Testis (tissue), 3 donors: ENCODE measurements around the gene PEAR1. TPM values are rescaled to one million over a fixed set of nuclear protein-coding genes. Genes with fewer than 3 reads are reported as not detected.

Source experiments
- DNase-seq: peaks from one replicate; pipeline ENCODE4 v3.0.0-alpha.2; 2019
- H3K27ac ChIP-seq, 2 donors: fragments of 200-600 bp; sonication (generic); one replicate each; pipeline ENCODE4 v1.5.1; 2019
- H3K27me3 ChIP-seq: fragments of 200-600 bp; sonication (generic); one replicate; pipeline ENCODE4 v1.5.1; 2019
- H3K36me3 ChIP-seq: fragments of 200-600 bp; sonication (generic); one replicate; pipeline ENCODE4 v1.5.1; 2017; ENCODE audit warnings: low read depth; ENCODE audit errors: missing control alignments
- H3K4me1 ChIP-seq: fragments of 200-600 bp; sonication (generic); one replicate; pipeline ENCODE4 v1.5.1; 2019
- H3K4me3 ChIP-seq, 2 donors: fragments of 200-600 bp; sonication (generic); one replicate each; pipeline ENCODE4 v1.5.1; 2017 to 2019
- H3K9me3 ChIP-seq: fragments of 200-600 bp; sonication (generic); one replicate; pipeline ENCODE4 v1.5.1; 2017
- POLR2A ChIP-seq: fragments of 450-650 bp; IDR thresholded peaks from one replicate; pipeline ENCODE4 v1.6.1; 2017; ENCODE audit warnings: antibody characterized with exemption, mild to moderate bottlenecking, moderate library complexity
- WGBS, 2 donors: methylation state at CpG; one replicate each; pipeline ENCODE4 v1.1.5; 2018; 5-methylcytosine and 5-hydroxymethylcytosine counted together
- intact Hi-C: fragments of 100-400 bp; cut with DNase I; formaldehyde crosslinking; loops from one replicate; pipeline ENCODE4 v1.15.1; 2023; ENCODE audit warnings: low total_unique reads
- polyA plus RNA-seq: library from polyadenylated mRNA; stranded (reverse); fragments of 350-450 nt; fragmentation: Illumina TruSeq; extraction: RNeasy Lipid Tissue Mini Kit (QIAGEN cat#74804); gene quantifications from one replicate; pipeline ENCODE4 v1.2.3, GENCODE V29; 2014; ENCODE audit warnings: low read depth, low replicate concordance; ENCODE audit not compliant: insufficient read depth
- total RNA-seq, 2 donors: library from RNA; depleted of rRNA; stranded (reverse); fragments of >200 nt; gene quantifications; one replicate each; pipeline ENCODE4 v1.2.3, GENCODE V29; 2016
- TF ChIP-seq, protein P1 (sequence below), 3 experiments: fragments of 450-650 bp in 2 of 3; fragments of 200-600 bp in 1 of 3; sonication (generic) in 1 of 3; IDR thresholded peaks; one replicate each; pipeline ENCODE4 v1.5.1; 2016 to 2019; ENCODE audit warnings: antibody characterized with exemption in 3 of 3, mild to moderate bottlenecking in 2 of 3, moderate library complexity in 1 of 3

The PEAR1 gene
- total and polyA plus RNA-seq, 3 donors from 2014 or later: 10.5 to 13.8 (median 13.8) TPM

DNA sequence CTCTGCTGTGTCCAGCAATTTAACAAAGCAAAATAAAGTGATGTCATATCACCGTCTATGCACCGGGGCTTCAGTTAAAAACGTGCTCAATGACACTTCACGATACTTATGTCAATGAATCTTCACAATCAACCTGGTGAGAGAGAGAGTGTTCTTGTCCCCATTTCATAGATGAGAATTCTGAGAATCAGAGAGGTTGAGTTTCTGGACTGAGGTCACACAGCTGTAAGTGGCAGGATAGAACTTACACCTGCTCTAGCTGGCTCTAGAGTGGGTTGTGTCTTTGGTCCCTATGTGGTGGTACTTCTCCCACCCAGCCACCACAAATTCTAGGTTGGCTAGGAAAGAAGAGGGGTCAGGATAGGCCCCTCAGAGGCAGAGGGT is 27.7 kb upstream of the PEAR1 start:
- WGBS, 2 donors: 85 to 94% methylated on average over 4 of the region's 4 CpGs
- Histone ChIP-seq H3K9me3 (no peaks in the 10 kb centered on the region), H3K27me3 (no peaks in the 10 kb centered on the region), H3K4me3 (no peak overlapping the region), H3K36me3 (no peaks in the 10 kb centered on the region), H3K4me1 (peaks cover 14% of the 10 kb centered on the region), H3K27ac (no peak overlapping the region)
- intact Hi-C loops: no loop called here
- no peak for DNase-seq
- TF ChIP-seq, protein P1, sequence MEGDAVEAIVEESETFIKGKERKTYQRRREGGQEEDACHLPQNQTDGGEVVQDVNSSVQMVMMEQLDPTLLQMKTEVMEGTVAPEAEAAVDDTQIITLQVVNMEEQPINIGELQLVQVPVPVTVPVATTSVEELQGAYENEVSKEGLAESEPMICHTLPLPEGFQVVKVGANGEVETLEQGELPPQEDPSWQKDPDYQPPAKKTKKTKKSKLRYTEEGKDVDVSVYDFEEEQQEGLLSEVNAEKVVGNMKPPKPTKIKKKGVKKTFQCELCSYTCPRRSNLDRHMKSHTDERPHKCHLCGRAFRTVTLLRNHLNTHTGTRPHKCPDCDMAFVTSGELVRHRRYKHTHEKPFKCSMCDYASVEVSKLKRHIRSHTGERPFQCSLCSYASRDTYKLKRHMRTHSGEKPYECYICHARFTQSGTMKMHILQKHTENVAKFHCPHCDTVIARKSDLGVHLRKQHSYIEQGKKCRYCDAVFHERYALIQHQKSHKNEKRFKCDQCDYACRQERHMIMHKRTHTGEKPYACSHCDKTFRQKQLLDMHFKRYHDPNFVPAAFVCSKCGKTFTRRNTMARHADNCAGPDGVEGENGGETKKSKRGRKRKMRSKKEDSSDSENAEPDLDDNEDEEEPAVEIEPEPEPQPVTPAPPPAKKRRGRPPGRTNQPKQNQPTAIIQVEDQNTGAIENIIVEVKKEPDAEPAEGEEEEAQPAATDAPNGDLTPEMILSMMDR (IDR thresholded peaks at IDR 0.05): no peak
- TF ChIP-seq POLR2A: no peak

DNA sequence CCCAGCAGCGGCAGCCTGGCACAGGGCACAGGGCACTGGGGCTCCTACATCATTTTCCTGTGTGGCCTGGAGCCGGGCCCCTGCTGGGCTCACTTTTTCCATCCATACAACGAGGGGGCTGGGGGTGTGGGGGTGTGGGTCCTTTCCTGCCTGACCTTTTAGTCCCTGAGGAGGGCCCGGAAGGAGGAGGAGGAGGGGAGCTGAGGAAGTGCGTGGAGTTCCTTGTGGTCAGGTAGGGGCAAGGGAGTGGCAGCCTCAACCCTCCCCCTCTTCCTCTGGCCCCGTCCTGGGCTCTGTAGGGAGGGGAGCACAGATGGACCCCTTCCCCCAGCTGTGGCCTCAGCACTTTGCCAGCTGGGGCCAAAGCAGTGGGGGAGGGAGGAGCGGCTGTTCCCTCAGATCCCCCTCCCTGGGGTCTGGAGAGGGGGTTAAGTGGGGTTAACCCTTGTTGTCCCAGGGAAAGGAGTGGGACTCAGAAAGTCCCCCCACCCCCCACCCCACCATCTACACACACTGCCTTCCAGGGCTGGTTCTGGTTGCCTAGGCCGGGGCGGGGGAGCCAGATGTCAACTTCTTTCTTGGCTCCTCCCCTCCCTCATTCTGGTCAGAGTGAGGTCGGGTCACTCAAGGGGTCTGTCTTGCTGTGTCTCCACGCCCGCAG is 27.1 kb upstream of the PEAR1 start:
- peaks cover 9% of the 10 kb centered on the region for H3K4me1 ChIP-seq
- intact Hi-C loops: no loop called here
- TF ChIP-seq, protein P1 (IDR thresholded peaks at IDR 0.05): no peak
- TF ChIP-seq POLR2A: no peak
- no peaks in the 10 kb centered on the region for H3K36me3 ChIP-seq
- no peak overlapping the region for H3K27ac ChIP-seq
- H3K27me3 ChIP-seq: no peaks in the 10 kb centered on the region
- DNase-seq: no peak
- WGBS, 2 donors: 55 to 73% methylated on average over 7 to 12 of the region's 12 CpGs
- H3K4me3 ChIP-seq: no peak overlapping the region
- no peaks in the 10 kb centered on the region for H3K9me3 ChIP-seq

DNA sequence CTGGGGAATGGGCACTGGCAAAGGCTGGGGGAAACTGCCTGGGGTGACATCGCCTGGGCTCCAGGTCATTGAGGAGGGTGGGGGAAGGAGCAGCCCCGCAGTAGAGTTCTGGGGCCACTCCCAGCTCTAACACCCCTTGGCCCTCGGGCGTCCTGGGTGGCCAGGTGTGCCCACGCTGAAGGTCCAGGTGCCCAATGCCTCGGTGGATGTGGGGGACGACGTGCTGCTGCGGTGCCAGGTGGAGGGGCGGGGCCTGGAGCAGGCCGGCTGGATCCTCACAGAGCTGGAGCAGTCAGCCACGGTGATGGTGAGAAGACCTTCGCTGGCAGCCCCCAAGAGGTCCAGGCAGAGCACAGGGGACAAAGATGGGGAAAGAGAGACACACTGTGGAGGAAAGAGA is 25.2 kb upstream of the PEAR1 start:
- peaks cover 5% of the 10 kb centered on the region for H3K4me1 ChIP-seq
- TF ChIP-seq POLR2A: no peak
- TF ChIP-seq, protein P1 (IDR thresholded peaks at IDR 0.05): no peak
- H3K27ac ChIP-seq: no peak overlapping the region
- intact Hi-C loops: no loop called here
- H3K36me3 ChIP-seq: no peaks in the 10 kb centered on the region
- no peaks in the 10 kb centered on the region for H3K27me3 ChIP-seq
- no peaks in the 10 kb centered on the region for H3K9me3 ChIP-seq
- no peak for DNase-seq
- WGBS, 2 donors: 80 to 82% methylated on average over 7 to 13 of the region's 13 CpGs
- H3K4me3 ChIP-seq: no peak overlapping the region

DNA sequence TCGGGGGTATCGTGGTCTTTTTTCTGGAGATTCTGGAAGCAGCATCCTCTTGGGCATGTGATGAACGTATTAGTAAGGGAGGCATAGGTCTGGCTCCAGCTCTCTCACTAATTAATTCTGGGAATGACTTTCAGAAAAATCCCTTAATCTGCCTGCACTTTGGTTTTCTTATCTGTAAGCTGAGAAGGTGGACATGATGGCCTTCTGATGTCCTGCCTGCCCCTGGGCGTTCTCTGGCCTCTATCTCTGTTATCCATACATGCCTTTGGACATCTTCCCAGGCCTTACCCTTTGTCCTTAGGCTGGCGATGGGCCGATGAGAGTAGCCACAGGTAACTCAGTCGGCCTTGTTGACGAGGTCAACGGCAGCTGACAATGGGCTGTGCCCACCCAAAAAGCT is 24.1 kb upstream of the PEAR1 start:
- H3K4me3 ChIP-seq: no peak overlapping the region
- no peak overlapping the region for H3K27ac ChIP-seq
- no peaks in the 10 kb centered on the region for H3K27me3 ChIP-seq
- intact Hi-C loops: no loop called here
- no peak for DNase-seq
- 91 to 96% methylated on average over 9 of the region's 9 CpGs for WGBS, 2 donors
- H3K36me3 ChIP-seq: no peaks in the 10 kb centered on the region
- H3K4me1 ChIP-seq: no peaks in the 10 kb centered on the region
- H3K9me3 ChIP-seq: no peaks in the 10 kb centered on the region
- TF ChIP-seq POLR2A: no peak
- TF ChIP-seq, protein P1 (IDR thresholded peaks at IDR 0.05): no peak

DNA sequence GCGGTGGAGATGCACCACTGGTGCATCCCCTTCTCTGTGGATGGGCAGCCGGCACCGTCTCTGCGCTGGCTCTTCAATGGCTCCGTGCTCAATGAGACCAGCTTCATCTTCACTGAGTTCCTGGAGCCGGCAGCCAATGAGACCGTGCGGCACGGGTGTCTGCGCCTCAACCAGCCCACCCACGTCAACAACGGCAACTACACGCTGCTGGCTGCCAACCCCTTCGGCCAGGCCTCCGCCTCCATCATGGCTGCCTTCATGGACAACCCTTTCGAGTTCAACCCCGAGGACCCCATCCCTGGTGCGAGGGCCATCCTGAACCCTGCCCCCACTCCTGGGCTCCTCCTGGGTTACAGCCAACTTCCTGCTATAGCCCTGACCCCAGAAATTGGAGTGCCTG is 19.9 kb upstream of the PEAR1 start:
- H3K27me3 ChIP-seq: no peaks in the 10 kb centered on the region
- no peak for DNase-seq
- no peak for TF ChIP-seq POLR2A
- TF ChIP-seq, protein P1 (IDR thresholded peaks at IDR 0.05): no peak
- intact Hi-C loops: no loop called here
- peaks cover 10% of the 10 kb centered on the region for H3K4me1 ChIP-seq
- H3K9me3 ChIP-seq: no peaks in the 10 kb centered on the region
- WGBS, 2 donors: 84 to 86% methylated on average over 15 to 18 of the region's 18 CpGs
- no peak overlapping the region for H3K27ac ChIP-seq
- no peak overlapping the region for H3K4me3 ChIP-seq
- H3K36me3 ChIP-seq: no peaks in the 10 kb centered on the region
